ELF-1 (cell line): Measurements from ENCODE around the gene DIO1.
"Not testable (repeated sequence)": the region's sequence is repeated elsewhere in the genome, so short reads cannot be mapped to it uniquely, and the experiment has no call there.

Experiments used
- DNase-seq: peaks from one replicate; pipeline ENCODE4 v3.0.0-alpha.2; 2016; ENCODE audit warnings: low read depth, low spot score

The DIO1 gene

DNA sequence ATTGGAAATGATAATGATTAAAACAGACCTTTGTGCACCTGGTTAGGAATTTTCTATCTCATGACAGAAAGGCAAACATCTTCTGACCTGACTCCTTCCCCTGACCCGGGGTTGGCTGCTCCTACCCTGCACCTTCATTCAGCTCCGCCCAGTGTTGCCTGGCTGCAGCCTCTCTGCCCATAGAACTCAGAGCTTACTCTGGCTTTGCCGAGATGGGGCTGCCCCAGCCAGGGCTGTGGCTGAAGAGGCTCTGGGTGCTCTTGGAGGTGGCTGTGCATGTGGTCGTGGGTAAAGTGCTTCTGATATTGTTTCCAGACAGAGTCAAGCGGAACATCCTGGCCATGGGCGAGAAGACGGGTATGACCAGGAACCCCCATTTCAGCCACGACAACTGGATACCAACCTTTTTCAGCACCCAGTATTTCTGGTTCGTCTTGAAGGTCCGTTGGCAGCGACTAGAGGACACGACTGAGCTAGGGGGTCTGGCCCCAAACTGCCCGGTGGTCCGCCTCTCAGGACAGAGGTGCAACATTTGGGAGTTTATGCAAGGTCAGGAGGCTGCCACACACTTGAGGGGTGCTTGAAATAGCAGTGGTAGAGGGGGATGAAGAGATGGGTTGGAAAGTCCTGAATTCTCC is at the start of gene DIO1:
DIO1 (plus strand) TSS at position 189 of the 638 bp plus-strand sequence; CDS start at position 213, 24 bp downstream.
- DNase-seq, result no peak

DNA sequence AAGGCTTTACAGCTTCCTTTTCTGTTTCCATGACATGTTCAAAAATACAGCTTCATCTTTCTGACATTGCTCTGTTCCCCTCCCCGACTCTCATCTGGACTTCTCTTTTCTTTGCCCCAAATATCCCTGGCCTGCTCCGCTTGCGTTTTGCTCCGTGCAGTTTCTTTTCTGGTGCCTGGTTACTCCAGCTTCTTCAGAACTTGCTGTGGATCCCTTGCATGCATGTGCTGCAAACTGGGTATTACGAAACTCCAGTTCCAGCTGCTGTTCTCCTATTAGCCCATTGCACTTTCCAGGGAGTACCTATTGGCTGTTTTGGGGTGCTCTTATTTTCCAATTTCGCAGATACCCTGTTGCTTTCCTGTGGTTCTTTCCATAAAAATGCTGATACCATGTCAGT is 46.0 kb upstream of the DIO1 start:
- DNase-seq, result no peak

DNA sequence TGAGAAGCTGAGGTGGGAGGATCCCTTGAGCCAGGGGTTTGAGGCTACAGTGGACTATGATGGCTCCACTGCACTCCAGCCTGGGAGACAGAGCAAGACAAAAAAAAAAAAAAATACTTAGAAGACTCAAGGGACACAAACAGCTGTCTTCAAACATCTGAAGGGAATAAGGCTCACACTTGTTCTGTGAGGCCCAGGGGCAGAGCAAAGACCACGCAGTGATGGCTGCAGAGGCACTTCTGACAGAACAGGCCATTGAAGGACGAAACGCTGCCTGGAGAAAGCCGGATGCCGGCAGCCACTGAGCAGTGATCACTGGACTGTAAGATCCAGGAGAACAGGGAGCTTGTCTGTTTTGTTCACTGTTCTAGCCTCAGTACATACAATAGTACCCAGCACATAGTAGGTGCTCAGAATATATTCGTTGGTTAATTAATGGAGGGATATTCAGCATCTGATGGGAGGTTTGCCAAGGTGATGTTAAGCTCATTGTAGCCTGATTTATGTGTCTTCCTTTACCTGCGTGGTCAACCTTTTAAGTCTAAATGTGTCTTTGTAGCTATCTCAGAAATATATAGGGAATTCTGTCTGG is 43.8 kb upstream of the DIO1 start:
- no peak for DNase-seq

DNA sequence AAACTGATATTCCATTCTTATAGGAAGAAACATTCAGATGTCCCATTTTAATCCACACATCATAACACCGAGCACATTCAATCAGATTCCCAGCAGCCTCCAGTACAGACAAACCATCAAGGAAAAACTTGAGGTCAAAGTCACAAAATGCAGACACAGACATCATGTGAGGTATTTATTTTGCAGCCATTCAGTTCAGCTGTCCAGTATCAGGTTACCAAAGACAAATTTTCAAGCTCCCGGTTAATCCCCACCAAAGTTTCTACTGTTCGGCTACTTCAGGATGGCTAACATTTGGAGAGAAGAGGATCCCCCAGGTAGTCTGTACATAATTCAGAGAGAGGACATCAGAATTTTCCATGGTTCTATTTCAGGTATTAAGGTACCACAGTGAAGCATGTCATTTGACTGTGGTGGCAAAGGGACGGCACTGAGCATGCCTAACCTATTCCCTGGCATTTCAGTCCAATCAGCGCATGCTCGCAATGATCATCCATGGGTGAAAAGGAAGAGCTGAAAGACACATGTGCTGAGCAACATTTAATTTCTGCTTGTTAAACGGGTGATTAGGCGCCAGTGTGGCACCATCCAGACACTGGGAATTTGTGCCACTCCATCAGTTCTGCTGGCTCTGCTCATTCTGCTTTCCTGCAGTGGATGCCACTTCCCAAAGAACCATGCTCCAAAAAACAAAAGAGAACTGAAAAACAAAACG is 42.3 kb upstream of the DIO1 start:
- DNase-seq, result no peak

DNA sequence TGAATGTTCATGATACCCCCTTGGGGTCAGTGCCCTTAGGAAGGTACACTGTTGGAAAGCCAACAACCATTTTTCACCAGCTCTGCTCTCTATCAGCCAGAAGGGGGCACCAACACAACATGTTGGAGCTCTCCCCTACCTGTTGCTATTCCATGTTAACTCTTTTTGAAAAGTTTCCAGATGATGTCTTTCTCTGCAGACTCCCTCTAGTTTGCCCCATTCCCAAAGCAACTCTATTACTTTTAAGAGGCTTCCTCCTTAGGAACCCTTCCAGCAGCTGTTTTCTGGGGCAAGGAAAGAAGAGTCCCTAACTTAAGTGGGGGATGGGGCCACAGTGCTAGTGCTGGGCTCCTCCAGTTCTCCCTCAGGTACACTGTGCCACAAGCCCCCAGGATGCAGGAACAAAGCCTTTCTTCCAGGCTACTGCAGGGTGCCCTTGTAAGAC is 33.0 kb upstream of the DIO1 start:
- peak; percentile 65 for DNase-seq

DNA sequence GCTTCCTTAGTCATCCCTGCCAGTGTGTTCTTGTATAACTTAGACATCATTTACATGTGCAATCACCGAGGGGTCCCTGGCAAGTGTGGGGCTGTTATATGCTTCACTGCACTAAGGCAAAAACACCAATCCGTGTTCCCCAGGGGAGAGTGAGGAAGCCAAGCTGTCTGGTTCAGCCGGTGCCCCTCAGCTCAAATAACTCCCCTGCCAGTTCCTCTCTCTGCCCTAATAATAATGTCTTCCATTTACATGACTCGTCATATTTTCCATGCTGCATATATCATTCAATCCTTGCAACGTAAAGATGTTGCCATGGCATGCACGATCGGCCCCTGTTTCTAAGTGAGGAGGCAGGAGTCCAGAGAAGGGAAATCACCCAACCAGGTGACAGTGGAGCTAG is 31.5 kb upstream of the DIO1 start:
- no peak for DNase-seq

DNA sequence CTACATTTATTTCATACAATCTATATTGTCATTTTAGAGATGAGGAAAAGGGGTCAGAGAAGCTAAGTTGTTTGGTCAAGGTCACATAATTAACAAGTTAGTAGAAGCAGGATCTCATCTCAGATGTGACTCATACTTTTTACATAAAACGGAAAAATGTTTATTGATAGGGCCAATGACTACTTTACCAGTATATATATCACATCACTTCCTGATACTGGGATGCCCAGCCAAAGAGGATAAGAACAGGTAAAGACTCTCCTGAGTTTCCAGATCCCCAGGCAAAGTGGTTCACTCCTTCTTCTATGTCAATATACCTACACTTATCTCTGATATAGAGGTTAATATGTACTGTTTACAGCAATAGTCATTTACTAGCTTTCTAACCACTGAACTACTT is 25.4 kb upstream of the DIO1 start:
- DNase-seq, result no peak

DNA sequence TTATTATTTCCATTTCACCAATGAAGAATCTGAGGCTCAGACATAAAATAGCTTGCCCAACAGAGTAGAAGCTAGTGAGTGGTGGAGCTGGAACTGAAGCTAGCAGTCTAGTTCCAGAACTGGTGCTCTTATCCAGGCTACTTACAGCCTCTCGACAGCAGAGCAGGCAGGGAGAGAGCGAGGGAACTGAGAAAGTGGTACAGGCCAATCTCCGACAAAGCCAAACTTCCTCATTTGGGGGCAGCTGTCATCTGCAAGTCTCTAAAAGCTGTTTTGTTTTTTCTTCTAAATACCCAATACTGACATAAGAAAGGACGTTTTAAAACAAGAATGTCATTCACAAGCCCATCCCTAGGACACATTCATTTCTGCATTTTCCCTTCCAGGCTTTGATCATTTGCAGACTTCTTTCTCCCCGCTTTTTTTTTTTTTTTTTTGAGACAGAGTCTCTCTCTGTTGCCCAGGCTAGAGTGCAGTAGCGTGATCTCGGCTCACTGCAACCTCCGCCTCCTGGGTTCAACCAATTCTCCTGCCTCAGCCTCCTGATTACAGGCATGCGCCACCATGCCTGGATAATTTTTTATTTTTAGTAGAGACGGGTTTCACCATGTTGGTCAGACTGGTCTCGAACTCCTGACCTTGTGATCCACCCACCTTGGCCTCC is 24.4 kb upstream of the DIO1 start:
- DNase-seq, result no peak

DNA sequence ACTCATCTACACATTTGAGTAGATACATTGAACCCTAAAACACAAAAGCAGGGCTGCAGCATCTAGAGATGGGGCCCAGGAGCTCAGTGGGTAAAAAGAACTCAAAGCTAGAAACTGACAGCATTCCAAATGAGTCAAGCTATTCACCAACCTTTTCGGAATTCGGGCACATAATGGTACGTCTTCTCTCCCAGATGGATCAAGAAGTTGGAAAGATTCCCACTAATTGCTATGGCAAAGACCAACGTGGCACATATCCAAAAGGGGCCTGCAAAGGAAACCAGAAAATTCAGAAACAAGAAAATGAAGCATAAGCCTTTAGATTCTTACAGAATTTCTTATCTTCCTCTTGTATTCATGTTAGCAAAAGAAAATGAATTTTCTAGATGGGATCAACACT is 22.8 kb upstream of the DIO1 start:
- no peak for DNase-seq

DNA sequence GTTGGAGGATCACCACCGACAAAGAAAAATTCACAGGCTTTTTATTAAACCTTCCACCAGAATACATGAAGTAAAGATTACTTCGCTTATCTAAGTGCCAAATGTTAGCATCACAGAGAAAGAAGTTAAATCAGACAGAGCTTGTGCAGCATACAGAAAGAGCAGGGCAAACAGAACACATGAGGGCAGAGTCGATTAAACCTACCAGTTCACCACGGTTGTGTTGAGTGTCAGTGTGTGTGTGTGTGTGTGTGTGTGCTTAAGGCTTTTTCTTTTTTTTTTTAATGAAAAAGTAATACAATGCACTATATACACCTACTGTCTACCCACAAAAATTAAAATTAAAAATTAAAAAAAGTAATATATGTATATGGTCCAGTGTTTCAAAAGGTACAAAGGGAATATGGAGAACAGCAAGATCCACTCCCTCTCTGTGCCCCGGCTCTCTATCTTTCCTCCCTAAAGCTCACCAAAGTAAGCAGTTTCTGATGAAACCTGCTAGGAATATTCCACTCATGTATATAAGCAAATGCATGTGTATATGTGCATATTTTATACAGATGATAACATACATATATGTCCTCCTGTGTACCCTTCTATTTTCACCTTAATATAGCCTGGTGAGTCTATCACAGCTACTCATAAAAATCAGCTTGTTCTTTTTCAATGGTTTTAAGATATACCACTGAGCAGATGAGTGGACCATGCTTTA is 22.1 kb upstream of the DIO1 start:
- DNase-seq, result no peak

DNA sequence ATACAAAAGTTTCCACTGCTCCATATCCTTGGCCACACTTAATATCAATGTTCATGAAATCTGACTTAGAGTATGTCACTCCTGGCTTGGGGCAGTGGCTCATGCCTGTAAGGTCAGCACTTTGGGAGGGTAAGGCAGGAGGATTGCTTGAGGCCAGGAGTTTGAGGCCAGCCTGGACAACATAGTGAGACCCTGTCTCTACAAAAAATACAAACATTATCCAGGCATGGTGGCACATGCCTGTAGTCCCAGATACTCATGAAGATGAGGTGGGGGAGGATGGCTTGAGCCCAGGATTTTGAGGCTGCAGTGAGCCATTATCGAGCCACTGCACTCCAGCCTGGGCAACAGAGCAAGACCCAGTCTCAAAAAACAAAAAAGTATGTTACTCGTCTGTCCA is 18.8 kb upstream of the DIO1 start:
- not testable (repeated sequence) for DNase-seq

DNA sequence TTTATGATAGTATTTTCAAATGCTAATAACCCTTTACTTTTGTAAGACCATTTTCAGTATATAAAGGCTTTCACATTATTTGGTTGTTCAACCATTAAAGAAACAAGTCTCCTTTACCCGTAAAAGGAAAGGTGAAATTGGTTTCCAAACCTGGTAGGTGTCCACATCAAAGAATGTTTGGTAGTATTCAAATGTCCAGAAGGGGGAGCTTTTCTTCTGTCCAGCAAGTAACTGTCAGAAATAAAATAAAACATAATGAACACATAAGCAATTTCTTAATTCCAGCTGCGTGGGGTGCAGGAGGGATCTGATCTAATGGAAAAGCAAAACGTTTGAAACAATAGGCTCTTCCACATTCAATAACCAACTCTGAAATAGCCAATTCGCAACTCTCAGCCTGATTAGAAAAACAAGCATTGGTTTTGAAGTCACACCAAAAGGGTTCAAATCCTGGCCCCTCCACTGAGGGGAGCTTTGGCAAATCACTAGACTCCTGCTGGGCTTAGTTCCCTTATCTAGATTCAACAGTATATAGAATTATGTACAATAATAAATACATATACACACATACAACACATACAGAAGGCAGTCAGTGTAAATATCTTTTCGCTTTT is 15.4 kb upstream of the DIO1 start:
- no peak for DNase-seq

DNA sequence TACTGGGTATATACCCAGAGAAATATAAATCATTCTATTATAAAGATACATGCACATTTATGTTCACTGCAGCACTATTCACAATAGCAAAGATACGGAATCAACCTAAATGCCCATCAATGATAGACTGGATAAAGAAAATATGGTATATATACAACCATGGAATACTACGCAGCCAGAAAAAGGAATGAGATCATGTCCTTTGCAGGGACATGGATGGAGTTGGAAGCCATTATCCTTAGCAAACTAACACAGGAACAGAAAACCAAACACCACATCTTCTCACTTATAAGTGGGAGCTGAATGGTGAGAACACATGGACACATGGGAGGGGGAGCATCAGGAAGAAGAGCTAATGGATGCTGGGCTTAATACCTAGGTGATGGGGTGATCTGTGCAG is 12.1 kb upstream of the DIO1 start:
- DNase-seq, result not testable (repeated sequence)

DNA sequence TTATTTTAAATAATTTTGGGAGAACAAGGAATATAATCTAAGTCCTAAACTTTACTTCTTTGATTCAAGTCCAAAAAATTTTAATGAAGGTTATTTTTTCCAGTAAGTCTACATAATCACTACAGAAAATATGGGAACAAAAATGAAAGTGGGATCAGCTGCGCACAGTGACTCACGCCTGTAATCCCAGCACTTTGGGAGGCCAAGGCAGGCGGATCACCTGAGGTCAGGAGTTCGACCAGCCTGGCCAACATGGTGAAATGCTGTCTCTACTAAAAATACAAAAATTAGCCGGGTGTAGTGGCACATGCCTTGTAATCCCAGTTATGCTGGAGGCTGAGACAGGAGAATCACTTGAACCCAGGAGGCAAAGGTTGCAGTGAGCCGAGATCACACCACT is 10.4 kb upstream of the DIO1 start:
- DNase-seq, result not testable (repeated sequence)

DNA sequence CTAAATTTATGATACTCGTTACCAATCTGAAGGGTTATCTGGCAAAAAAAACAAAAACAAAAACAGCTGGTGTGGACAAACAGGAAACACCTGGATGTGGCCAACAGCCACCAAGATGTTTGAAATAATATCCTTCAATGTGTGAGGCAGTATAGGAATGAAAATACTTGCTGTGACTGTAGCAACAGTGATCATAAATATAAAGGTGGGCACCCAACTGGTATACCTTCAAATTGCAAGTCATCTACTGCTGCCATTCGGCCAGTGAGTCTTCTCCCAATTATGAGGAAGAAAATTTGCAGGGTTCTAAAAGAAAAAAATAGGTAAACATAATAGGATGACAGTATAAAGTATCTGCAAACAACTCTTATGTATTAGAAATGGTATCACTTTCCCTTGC is 5.3 kb upstream of the DIO1 start:
- DNase-seq, result no peak

DNA sequence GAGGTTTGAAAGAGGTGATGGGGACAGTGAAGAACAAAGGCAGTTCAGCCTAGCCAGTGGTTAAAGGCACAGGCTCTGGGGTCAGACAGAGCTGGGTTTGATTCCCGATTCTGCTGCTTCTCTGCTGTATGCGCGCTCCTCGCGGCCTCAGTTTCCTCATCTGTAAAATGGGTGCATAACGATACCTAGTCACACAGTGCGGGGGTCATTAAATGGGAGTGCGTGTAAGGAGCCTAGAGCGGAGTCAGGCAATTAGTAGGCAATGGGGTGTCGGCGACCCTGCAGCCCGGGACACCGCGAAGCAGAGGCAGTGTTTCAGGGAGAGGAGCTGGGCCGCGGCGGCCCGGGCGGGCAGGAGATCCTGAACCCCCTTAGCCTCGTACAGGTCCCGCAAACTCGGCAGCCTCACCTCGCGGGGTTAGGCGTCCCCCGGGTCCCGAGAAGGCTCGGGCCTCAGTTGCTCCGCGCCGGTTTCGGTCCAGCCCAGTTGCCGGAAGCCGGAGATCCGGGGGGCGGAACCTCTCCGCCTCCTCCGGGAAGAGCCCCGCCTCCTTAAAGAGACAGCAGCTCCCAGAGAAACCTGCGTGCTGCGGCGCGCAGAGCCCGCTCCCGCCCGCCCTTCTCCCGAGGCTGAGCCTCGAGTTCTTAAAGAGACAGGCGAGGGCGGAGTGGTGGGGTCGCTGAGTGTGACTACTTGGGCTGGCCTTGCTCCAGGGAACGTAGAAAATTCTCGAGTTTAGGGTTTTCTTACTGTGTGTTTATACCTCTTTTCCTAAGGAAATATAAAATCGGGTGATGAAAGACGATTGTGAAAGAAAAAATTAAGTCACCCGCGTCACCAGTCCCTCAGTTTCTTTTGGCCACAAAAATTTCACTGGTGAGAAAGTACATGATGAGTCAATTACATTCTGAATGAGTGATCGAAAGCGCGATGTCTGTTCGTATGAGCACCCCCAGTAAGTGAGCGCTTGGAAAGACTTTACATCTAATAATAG is 4.4 kb upstream of the DIO1 start, which contains the start of gene YIPF1:
YIPF1 (minus strand) TSS at position 494 of the 995 bp plus-strand sequence. CDS start 860 bp downstream, outside the sequence.
- peak; percentile 92 for DNase-seq

DNA sequence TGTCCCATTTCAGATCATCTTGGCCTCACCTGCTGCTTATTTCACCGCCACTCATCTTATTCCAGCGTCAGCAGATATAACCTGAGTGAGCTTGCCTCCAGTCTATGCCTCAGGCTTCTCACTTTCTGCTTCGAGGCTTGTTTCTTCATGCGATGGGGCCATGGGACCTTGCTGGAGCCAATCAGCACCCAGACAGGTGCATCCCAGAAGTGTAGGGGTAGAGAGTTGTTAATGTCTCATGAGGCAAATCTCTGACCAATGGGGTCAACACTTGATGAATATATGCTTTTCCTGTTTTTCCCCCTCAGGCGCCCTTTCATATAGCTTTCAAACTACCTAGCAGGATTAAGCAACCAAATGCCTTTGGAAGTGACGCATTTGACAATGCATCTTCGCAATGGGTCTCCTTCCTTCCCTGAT is 3.5 kb upstream of the DIO1 start:
- DNase-seq, result no peak

DNA sequence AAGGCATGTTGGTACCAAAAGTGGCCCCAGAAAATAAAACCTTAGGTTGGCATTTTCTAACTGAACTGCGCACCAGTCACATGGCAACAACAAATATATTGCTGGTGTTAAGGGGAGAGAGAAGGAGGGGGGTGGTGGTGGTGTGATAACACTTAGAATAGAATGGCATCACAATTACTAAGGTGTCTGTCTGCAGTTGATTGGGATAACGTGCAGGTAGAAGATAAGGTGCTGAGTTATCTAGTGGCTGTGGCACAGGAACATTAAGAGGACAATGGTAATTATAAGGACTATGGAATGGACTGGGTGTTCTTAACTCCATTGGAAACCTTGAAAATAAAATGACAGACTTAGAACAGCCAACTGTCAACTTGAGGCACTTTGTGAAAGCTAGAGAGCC is 3.0 kb upstream of the DIO1 start:
- DNase-seq, result no peak

DNA sequence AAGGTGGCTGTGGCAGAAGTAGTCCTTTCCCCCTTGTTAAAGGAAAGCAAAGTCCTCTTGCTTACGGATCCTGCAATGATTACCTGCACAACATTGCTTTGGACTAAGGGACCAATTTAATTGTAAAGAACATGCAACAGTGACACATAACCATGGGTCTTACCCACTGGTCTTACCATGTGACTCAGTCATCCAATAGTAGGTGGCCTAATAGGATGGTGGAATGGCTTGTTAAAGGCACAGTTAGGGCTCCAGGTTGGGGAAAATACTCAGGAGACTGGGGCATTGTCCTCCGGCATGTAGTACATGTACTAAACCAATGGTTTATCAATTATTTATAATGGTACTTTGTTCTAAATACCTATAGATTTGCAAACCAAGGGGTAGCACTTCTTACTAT is 2.3 kb upstream of the DIO1 start:
- DNase-seq, result no peak

DNA sequence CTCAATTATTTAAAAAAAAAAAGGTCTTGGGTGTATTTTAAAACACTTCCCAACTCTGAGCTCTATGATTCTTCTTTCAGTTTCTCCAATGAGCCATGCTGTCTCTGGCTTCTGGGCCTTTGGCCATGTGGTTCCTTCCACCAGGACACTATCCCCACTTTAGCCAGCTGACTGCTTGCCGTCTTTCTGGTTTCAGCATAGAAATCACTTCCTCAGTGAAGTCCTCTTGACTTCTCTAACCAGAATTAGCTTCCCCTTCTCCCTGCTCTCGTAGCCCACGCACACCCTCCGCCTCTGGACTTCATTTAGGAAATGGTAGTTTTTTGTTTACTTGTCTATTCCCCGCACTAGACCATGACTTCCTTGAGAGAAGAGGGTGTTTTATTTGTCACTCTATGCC is 1.1 kb upstream of the DIO1 start:
- no peak for DNase-seq
